Measurements from ENCODE around the gene APBB1IP.
"Not testable (repeated sequence)": the region's sequence is repeated elsewhere in the genome, so short reads cannot be mapped to it uniquely, and the experiment has no call there.

Gene APBB1IP

GRCh38 chr10:26483554-26483953, 45.4 kb downstream of the APBB1IP start:
- DNase-seq (ENCODE audit: low read depth), result no peak
- no peak for TF ChIP-seq CTCF (IDR thresholded peaks at IDR 0.05; ENCODE audit: control insufficient read depth, extremely low read depth, insufficient read depth)
- no peak overlapping the region for H3K4me3 ChIP-seq (ENCODE audit: low read depth, low read length)

- no peak for TF ChIP-seq CTCF (IDR thresholded peaks at IDR 0.05; ENCODE audit: control insufficient read depth, extremely low read depth, insufficient read depth)
- no peak overlapping the region for H3K4me3 ChIP-seq (ENCODE audit: low read depth, low read length)
- DNase-seq (ENCODE audit: low read depth), result no peak
Measured at GRCh38 chr10:26485150-26485941, 47.2 kb downstream of the APBB1IP start.

- no peak overlapping the region for H3K4me3 ChIP-seq (ENCODE audit: low read depth, low read length)
- no peak for TF ChIP-seq CTCF (IDR thresholded peaks at IDR 0.05; ENCODE audit: control insufficient read depth, extremely low read depth, insufficient read depth)
- DNase-seq (ENCODE audit: low read depth), result no peak
Measured at GRCh38 chr10:26486304-26486703, 48.2 kb downstream of the APBB1IP start.

GRCh38 chr10:26486990-26487850, 49.1 kb downstream of the APBB1IP start:
- H3K4me3 ChIP-seq (ENCODE audit: low read depth, low read length), result no peak overlapping the region
- no peak for TF ChIP-seq CTCF (IDR thresholded peaks at IDR 0.05; ENCODE audit: control insufficient read depth, extremely low read depth, insufficient read depth)
- DNase-seq (ENCODE audit: low read depth), result no peak

GRCh38 chr10:26488344-26488743, 50.2 kb downstream of the APBB1IP start:
- DNase-seq (ENCODE audit: low read depth), result no peak
- TF ChIP-seq CTCF (IDR thresholded peaks at IDR 0.05; ENCODE audit: control insufficient read depth, extremely low read depth, insufficient read depth), result no peak
- no peak overlapping the region for H3K4me3 ChIP-seq (ENCODE audit: low read depth, low read length)

- no peak for DNase-seq (ENCODE audit: low read depth)
- no peak for TF ChIP-seq CTCF (IDR thresholded peaks at IDR 0.05; ENCODE audit: control insufficient read depth, extremely low read depth, insufficient read depth)
Measured at GRCh38 chr10:26489081-26489480, 50.9 kb downstream of the APBB1IP start.

GRCh38 chr10:26490367-26490766, 52.2 kb downstream of the APBB1IP start:
- H3K4me3 ChIP-seq (ENCODE audit: low read depth, low read length); DNase-seq (ENCODE audit: low read depth): not testable (repeated sequence)

More at GRCh38 chr10:26489081-26489480, 50.9 kb downstream of the APBB1IP start:
- no peak overlapping the region for H3K4me3 ChIP-seq (ENCODE audit: low read depth, low read length)

All from LNCaP clone FGC (cell line).